Measurements from ENCODE around the gene MRPS2.
"Not testable (repeated sequence)": the region's sequence is repeated elsewhere in the genome, so short reads cannot be mapped to it uniquely, and the experiment has no call there.

Gene MRPS2

DNA sequence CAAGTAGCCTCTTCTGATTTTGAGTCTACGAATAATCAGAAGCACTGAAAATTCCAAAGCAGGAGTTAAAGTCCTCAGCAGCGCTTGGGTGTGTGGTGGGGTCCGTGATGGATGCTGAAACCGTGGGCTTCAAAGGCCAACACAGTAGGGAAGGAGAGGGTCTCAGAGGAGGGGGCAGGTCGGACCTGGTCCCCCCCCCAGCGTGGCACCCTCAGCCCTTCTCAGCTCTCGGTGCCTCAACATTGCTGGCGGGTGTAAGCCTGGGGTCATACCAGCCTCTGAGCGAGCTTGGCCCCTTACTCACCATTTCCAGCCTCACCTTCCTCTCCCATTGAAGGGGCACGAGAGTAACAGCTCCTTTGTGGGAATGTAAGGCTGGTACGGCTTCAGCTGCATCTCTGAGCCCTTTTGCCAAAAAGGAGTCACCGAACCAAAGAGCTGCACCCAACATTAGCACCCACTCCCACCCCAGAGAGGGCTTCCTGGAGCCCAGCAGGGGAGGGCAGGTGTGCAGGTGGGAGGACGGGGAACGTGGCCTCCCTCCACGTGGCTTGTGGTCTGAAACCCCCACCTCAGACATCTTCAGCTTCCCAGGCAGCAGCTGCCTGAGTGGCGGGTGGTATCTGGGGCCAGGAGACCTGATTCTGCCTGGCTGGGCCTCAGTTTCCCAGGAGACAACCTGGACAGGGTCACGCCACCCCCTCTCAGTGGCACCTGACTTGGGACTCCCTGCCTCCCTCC, 14.0 kb downstream of the MRPS2 start:
- no peak for DNase-seq (ENCODE audit: low read depth in 3 of 3)

DNA sequence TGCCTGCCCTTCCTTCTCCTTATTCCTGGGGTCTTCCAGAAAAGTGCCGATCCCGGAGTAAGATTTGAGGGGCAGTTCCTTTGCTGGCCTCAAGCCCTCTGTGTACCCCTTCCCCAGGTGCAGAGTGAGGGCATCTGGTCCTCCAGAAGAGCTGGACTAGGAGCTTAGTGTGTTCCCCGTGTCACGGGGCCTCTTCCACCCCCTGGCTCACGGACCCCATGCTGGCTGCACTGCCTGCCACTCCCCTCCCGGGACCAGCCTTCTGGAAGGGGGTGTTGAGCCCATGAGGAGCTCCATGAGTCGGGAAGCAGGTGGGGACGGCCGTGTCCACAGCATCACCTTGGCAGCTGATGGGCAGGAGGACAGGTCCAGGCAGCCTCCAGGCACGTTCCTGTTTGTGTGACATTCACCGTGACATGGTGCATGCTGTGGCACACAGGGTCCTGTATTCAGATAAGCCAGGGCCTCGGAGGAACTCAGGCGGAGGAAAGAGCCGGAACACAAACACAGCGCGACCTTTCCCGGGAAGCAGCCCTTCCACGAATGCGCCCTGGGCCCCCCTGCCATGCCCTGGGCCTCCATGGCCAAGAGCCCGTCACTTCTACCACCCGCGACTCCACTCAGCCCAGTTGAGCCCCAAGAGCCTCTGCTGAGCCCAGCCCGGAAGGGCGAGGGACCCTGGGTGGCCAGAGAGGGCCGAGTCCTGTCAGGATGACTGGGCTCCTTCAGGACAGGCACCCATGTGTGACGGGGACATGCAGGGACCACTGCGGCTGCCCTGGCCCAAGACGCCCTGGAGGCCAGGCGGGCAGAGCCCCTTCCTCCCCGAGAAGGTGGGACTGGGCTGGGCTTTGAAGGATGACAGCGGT, 14.8 kb downstream of the MRPS2 start:
- DNase-seq (ENCODE audit: low read depth in 3 of 3): no peak

DNA sequence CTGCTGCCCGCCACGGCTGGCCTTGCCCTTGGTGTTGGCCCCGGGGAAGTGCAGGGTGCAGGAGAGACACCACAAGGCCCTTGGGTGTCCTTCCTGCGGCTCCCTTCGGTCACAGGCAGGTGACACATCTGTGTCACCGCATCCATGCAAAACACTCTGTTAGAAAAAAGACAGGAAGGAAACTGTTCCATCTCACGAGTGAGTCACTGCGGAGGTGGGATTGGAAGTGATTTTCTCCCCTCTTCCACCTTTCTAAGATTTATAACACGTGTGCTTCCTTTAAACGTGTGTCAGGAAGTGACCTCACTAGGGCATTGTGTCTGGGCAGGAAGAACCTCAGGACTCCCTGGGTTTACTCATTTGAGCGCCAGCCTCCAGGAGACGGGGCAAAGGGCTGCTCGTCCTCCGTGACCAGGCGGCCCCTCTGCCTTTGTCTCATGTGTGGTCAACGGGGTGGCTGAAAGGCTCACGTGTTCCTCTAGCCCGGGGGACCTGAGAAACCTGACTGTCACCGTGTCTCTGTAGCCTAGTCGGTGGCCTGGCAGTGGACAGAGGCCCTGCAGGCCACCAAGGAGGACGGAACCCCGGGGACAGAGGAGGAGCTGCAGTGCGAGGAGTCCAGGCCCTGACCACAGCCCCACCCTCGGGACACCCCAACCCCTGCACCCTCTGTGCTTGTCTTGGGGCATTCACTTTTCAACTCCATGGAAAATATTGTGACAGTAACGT, 15.8 kb downstream of the MRPS2 start:
- no peak for DNase-seq (ENCODE audit: low read depth in 3 of 3)

GRCh38 chr9:135517407-135517822, 16.9 kb downstream of the MRPS2 start:
- DNase-seq (ENCODE audit: low read depth in 3 of 3): no peak

- DNase-seq (ENCODE audit: low read depth in 3 of 3): no peak
Observed at GRCh38 chr9:135519179-135519971, 18.9 kb downstream of the MRPS2 start.

DNA sequence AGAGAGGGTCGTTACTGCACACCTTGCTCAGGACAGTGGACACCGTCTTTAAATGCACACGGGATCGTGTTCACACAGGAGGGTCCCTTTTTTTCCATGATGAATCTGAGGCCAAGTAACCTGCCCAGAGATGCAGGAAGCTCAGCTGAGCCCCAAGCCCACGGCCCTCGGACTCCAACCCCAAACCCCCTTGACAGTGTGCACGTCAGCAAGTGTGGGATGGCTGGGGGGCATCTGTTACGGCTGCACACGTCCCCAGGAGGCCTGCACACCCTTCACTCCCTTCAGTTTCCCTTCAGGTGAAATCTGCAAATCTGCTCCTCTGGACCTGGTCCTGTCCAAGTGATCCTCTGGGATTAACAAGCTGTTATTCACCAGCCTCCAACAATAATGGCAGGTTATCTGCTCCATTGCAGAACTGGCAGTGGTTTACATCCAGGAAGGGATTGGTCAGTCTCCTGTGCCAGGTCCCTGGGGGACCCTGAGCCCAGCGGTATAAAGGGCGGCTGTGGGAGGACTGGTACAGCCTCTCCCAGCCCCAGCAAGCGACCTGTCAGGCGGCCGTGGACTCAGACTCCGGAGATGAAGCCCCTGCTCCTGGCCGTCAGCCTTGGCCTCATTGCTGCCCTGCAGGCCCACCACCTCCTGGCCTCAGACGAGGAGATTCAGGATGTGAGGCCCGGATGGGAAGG, 20.6 kb downstream of the MRPS2 start, which contains the start of gene LCN1:
Gene LCN1 (plus strand): TSS at position 525 of the 692 bp plus-strand sequence. CDS start 58 bp downstream, at position 583.
- DNase-seq (ENCODE audit: low read depth in 3 of 3): no peak

DNA sequence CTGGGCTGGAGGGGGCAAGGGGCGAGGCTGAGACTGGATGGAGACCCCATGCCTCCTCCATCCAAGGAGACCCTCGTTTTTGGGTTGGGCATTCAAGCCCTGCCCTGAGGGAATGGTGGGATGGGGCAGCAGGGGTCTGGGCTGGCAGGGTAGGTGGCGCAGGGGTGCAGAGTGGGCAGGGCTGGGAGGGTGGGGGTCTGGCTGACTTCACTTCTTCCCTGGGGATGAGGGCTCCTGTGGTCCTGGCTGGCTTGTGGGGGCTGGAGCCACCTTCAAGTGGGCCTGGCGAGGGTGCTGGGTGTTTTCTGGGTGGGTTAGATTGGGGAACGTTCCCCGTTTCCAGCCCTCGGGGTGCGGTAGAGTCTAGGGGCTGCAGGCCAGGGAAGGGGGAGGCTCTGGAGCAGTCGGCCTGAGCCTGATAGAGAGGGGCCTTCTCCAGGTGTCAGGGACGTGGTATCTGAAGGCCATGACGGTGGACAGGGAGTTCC, 21.2 kb downstream of the MRPS2 start:
- DNase-seq (ENCODE audit: low read depth in 3 of 3): no peak

GRCh38 chr9:135522137-135522877, 21.8 kb downstream of the MRPS2 start:
- no peak for DNase-seq (ENCODE audit: low read depth in 3 of 3)

DNA sequence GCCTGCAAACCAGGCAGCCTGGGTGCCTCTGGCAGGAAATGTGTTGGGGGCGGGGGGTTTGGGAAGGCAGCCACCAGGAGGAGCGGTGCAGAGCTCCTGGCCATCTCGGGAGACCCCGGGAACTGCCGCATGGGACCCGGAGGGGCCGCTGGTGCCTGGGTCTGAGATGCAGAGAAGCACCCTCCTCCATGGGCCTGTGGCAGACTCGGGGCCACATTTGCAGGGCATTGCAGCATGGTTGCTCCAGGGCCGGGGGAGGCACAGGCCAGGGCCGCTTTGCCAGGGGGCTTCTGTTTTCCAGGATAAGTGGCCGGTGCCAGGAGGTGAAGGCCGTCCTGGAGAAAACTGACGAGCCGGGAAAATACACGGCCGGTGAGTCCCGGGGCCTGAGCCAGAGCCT, 22.4 kb downstream of the MRPS2 start:
- DNase-seq (ENCODE audit: low read depth in 3 of 3): no peak

DNA sequence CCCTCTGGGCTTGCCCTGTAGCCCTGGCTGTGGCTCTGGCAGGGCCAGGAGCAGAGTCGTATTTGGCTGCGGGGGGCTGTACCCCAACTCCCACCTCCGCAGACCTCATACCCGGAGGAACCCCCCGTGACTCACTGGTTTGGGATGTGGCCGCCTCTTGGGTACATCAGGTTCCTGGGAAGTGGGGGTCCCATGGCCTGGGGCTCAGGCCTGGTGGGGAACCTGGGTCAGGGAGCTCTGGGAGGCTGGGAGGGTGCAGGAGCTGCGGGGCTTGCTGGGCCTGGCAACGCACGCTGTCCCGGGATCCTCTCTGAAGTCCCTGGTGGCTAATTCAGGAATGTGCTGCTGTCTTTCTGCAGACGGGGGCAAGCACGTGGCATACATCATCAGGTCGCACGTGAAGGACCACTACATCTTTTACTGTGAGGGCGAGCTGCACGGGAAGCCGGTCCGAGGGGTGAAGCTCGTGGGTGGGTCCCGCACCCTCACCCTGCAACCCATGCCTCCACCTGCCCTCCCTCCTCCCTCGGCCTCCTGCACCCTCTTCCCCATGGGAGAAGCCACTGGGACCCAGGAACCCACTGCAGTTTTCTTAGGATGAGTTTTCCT, 23.1 kb downstream of the MRPS2 start:
- no peak for DNase-seq (ENCODE audit: low read depth in 3 of 3)

- DNase-seq (ENCODE audit: low read depth in 3 of 3): no peak
Observed at GRCh38 chr9:135524130-135524861, 23.8 kb downstream of the MRPS2 start.

GRCh38 chr9:135525241-135526088, 25.0 kb downstream of the MRPS2 start:
- no peak for DNase-seq (ENCODE audit: low read depth in 3 of 3)

- DNase-seq (ENCODE audit: low read depth in 3 of 3): no peak
Observed at GRCh38 chr9:135526089-135526729, 25.7 kb downstream of the MRPS2 start.

DNA sequence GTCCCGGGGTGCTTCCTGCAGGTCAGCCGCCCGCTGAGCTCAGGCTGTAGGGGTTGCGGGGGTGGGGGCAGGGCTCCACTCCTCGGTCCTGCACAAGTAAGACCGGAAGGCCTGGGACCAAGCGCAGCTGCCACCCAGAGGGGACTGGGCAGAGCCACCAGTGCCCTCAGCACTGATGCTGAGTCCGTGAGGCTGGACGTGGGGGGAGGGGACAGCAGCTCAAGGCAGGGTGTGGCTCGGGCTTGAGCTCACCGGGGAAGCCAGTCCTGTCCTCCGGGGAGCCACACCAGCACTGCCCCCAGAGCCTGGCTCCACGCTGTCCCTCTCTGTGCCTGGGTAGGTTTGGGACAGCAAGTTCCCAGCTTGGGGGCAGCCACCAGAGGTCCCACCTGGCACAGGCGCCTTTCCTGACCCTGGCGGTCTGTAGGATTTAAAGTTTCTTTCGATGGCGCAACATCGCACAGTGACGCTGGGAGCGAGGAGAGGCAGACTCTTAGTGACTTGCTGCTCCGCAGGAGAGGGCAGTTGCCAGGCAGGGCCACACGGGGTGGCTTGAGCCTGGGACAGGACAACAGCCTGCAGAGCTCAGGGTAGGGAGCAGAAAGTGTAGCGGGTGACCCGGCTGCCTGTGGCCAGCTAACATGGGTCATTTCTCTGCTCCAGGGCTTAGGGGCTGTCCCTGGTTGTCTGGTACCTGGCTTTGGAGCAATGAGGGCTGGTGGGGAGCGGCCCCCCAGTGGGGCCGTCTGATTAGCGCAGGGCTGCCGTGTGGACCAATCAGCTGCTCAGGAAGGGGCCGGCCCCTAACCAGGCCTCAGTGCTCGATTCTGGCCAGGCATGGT, 26.5 kb downstream of the MRPS2 start:
- DNase-seq (ENCODE audit: low read depth in 3 of 3): no peak

DNA sequence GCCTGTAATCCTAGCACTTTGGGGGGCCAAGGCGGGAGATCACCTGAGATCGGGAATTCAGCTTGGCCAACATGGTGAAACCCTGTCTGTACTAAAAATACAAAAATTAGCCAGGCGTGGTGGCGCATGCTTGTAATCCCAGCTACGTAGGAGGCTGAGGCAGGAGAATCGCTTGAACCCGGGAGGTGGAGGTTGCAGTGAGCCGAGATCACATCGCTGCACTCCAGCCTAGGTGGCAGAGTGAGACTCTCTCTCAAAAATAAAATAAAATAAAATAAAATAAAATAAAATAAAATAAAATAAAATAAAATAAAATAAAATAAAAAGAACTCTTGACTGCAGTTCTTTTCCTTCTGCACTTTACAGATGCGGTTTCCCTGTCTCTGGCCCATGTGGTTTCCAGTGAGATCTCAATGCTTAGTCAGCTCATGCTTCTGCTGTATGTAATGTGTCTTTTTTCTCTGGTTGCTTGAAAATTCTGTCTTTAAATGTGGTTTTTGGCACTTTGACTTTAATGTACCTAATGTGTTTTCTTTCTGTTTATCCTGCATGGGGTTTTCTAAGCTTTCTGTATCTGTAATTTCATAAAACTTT, 28.5 kb downstream of the MRPS2 start:
- DNase-seq (ENCODE audit: low read depth in 3 of 3): not testable (repeated sequence)

DNA sequence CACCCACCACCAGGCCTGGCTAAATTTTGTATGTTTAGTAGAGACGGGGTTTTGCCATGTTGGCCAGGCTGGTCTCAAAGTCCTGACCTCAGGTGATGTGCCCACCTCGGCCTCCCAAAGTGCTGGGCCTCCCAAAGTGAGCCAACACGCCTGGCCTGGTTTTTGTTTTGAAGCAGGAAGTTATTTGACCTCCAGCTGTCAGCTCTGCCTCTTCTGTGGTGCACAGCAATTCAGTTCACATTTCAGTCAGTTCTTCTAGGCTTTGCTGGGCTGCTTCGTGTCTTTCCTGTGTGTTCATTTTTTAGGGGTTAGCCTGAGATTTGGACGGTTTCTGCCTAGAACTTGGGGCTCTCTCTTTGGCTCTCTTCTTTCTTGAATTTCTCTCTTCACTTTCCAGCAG, 29.7 kb downstream of the MRPS2 start:
- DNase-seq (ENCODE audit: low read depth in 3 of 3): no peak

Data from stimulated activated CD4-positive, alpha-beta T cell treated with anti-CD3 and anti-CD28 coated beads, TNF-alpha, amount 100 ng/mL, for 4 hours (primary cell).